Inflammatory macrophage treated with lipopolysaccharide for 1 hour (primary cell): ENCODE results near the gene CALY.
"Not testable (repeated sequence)": the region's sequence is repeated elsewhere in the genome, so short reads cannot be mapped to it uniquely, and the experiment has no call there.

Experiments
- DNase-seq, 2 donors: peaks; one replicate each; pipeline ENCODE4 v3.0.0-alpha.2; 2020 to 2022

Gene CALY, protein sequence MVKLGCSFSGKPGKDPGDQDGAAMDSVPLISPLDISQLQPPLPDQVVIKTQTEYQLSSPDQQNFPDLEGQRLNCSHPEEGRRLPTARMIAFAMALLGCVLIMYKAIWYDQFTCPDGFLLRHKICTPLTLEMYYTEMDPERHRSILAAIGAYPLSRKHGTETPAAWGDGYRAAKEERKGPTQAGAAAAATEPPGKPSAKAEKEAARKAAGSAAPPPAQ

DNA sequence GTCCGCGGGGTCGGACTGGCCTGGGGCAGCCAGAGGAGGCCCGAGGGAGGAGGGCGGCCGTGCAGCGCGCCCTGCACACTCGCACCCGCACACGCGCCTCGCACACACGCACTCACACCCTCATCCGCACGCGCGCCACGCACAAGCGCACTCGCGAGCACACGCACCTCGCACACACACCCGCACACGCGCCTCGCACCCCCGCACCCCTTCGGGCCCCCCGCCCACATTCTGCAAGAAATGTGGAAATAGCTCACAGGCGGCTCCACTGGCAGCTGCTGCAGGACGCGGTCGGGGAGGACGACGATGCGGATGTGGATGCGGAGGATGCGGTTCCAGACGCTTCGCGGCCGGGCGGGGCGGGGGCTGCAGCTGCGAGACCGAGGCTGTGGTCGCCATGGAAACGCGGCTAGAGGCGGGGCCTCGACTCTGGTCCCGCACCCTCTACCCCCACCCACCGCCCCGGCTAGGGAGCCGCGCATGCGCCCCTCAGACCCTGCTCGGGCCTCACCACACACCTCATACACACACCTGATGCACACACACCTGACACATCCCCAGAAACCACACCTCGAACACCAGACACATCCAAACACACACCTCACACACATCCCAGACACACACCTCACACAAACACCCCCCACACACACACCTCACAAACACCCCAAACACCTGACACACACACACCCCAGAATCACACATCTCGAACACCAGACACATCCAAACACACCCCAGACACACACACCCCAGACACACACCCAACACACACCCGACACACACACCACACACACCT is at the start of gene CALY:
CALY (minus strand) TSS at position 320 of the 793 bp plus-strand sequence. CDS start 7,907 bp downstream, outside the sequence.
- DNase-seq, result no peak

DNA sequence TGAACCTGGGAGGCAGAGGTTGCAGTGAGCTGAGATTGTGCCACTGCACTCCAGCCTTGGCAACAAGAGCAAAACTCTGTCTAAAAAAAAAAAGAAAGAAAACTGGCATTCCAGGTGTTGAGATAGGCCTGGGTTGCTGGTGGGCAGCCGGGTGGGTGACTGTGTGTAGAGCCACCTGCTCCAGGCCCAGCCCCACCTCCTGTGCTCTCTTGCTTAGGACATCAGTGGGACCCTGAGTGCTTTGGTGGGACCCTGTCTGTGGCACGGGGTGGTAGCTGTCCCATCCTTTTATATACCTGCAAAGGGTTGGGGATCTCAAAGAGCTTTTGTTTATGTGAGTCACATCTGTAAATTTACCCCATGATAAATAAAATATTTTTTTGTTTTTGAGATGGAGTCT is 48.5 kb upstream of the CALY start:
- DNase-seq, result no peak

DNA sequence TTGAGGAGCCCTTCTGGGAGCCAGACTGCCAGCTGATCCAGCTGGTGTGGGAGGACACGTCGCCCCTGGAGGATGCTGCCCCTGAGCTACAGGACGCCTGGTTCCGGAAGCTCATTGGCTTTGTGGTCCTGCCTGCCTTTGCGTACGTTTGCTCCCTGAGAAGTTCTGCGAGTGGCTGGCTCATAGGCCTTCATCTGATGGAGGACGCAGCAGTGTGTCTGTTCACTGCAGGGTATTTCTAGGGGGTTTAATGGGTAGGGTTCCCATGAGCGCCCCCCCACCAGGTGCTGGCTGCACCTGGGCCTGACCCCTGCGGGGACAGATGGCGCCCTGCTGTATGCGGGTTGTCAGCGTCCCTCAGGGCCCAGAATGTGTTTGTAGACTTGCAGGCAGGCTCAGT is 47.4 kb upstream of the CALY start:
- DNase-seq, result no peak

DNA sequence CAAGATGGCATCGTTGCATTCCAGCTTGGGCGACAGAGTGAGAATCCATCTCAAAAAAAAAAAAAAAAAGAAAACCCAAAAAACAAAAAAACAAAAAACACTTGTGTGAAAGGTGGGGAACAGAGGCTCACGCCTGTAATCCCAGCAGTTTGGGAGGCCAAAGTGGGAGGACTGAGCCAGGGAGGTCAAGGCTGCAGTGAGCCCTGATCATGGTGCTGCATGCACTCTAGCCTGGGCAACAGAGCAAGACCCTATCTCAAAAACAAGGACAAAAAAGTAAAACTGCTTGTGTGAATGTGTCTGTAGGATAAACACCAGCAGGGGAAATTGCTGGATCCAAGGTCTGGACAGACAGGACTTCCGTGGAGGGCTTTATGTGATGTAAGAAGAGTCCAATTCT is 46.9 kb upstream of the CALY start:
- DNase-seq, result no peak

- no peak for DNase-seq
These were observed 44.3 kb upstream of the CALY start for GRCh38 chr10:133381036-133381435.

- no peak for DNase-seq
These were observed 43.3 kb upstream of the CALY start for GRCh38 chr10:133379801-133380666.

DNA sequence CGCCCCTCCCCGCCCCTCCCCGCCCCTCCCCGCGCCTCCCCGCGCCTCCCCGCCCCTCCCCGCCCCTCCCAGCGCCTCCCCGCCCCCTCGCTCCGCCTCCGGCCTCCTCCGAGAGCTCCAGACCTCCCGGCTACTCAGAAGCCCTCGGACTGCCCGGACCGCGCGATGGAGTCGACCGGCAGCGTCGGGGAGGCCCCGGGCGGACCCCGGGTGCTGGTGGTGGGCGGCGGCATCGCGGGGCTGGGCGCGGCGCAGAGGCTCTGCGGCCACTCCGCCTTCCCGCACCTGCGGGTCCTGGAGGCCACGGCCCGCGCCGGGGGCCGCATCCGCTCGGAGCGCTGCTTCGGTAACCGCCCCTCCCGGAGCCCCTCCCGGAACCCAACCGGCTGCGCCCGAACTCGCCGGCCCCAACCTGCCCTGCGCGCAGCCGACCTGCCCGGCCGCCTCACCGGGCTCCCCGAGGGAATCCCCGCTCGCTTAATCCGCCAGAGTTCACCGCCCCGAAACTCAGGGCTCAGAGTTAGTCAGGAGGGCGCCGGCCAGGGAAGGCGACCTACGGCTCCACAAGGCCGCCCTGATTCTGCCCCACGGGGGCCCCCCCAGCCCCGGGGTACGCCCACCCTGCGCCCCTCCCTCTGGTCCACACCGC is 42.6 kb upstream of the CALY start, which contains the start of gene PAOX:
PAOX (plus strand) TSS at position 111 of the 649 bp plus-strand sequence; CDS start at position 166, 55 bp downstream.
- peak; percentile 50 to 56 for DNase-seq

DNA sequence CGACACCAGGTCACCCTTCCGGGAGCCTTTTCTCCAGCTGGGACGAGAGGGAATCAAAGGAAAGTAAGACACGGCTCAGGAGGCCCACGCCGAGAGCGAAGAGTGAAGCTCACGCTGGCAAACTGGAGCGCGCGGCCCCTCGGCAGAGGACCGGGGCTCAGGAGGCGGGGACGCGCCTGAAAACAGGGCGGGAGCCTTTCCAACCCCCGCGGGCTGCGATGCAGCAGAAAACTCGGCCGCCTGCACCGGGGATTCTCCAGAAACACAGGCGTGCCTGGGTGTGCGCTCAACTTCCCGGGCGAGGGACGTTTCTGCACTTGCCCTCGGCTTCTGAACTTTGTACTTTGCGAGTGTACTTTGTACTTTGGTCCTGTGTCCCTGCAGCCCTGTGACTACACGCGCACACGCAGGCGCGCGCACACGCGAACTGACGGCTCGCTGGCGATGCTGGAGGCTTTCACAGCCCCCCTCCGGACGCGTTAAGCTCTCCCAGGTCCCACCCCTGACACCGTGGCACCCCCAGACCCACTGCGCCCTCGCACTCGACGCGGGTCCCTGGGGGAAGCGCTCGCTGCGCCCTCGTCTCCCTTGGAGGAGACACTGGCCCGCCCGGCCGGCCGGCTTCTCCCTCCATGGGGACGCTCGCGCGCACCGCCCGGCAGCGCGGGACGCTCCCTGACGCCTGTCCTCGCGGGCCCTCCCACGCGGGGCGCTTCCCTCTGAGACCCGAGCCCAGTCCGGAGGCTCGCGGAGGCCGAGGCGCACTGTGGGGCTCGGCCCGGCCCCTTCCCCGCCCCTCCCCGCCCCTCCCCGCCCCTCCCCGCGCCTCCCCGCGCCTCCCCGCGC is 41.8 kb upstream of the CALY start:
- peak; percentile 70 to 87 for DNase-seq

- no peak for DNase-seq
These were observed 41.1 kb upstream of the CALY start for GRCh38 chr10:133377818-133378250.

GRCh38 chr10:133377025-133377817 is 40.5 kb upstream of the CALY start:
- no peak for DNase-seq

DNA sequence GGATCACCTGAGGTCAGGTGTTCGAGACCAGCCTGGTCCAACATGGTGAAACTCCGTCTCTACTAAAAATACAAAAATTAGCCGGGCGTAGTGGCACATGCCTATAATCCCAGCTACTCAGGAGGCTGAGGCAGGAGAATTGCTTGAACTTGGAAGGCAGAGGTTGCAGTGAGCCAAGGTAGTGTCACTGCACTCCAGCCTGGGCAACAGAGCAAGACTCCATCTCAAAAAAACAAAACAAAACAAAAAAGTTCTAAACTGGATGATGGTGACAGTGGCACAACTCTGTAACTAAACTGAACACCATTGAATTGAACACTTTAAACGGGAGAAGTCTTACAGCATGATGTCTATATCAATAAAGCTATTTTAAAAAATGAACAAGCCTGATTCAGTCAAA is 39.5 kb upstream of the CALY start:
- DNase-seq, result not testable (repeated sequence)

GRCh38 chr10:133375357-133376115 is 38.8 kb upstream of the CALY start:
- DNase-seq, result no peak

GRCh38 chr10:133373174-133374090 is 36.7 kb upstream of the CALY start, which contains the start of gene ECHS1:
Gene ECHS1, minus strand, starts transcription at chr10:133373354. Its CDS starts 21 bp downstream, at chr10:133373333.
- peak; percentile 94 to 98 for DNase-seq

- no peak for DNase-seq
These were observed 35.8 kb upstream of the CALY start for GRCh38 chr10:133372507-133372906.

DNA sequence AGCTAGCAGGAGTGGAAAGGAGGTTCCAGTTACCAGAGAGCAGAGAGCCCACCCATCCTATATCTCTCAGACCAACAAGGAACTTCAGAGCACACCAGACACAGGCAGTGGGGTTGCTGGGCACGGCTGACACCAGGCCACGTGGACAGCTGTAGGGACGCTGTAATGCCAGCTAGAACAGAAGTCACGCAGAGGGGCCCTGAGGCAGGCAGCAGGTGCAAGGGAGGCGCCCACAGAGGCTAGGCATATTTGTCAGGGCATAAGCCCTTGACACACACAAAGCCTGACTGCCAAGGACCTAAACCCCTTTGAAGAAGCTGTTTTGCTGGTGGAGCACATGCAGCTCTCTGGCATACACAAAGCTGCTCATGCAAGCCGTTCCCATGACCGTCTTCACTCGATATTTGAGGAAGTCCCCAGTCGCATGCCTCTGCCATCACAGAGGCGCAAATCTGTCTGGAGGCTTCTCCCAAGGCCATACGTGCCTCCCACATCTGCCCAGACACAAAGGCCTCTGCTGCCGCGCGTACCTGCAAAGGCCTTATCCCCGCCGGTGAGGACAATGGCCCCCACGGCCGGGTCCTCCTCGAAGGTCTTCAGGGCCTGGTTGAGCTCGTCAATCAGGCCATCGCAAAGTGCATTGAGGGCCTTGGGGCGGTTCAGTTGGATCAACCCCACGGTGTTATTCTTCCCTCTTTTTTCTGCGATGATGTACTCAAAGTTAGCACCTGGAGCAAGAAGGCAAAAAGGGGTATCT is 33.5 kb upstream of the CALY start:
- no peak for DNase-seq

GRCh38 chr10:133368153-133368552 is 31.5 kb upstream of the CALY start:
- DNase-seq, result no peak

DNA sequence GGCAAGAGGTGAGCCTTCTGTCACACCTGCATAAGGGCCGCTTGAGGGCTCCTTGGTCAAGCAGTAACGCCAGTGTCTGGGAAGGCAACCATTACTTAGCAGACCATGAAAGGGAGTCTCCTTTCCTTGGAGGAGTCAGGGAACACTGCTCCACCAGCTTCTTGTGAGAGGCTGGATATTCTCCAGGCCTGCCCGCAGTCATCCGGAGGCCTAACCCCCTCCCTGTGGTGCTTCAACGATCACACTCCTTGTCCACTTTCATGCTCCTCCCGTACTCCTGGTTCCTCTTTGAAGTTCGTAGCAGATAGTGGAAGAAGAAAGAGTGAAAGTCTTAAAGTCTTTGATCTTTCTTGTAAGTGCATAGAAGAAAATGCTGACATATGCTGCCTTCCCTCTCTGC is 30.8 kb upstream of the CALY start:
- not testable (repeated sequence) for DNase-seq

- DNase-seq, result no peak
These were observed 30.1 kb upstream of the CALY start for GRCh38 chr10:133366751-133367150.
